ENCODE measurements around the gene BCL2.

BCL2 gene

DNA sequence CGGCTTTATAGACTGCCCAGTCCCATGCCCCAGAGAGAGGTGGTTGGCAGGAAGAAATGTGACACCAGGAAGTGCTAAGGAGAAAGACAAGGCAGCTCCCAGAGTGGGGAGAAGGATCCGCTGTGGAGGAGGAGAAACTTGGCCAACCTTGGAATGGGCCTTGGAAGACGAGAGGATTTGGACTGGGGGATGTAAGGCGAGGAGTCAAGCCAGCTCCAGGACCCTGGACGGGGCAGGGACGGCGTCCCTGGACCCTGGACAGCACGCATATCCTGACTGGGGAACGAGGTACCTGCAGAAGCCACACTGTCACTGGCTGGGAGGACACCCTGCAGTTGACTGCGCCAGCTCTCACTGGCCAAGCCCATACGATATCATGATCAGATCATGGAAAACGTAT lies 153.4 kb downstream of the BCL2 start:
- Histone ChIP-seq H3K4me3 (IDR thresholded peaks at IDR 0.05; ENCODE audit: insufficient read depth, low read depth, low read length) (no peak overlapping the region), H3K4me1 (ENCODE audit: low read depth, poor library complexity, severe bottlenecking) (peaks cover 36% of the 10 kb centered on the region), H4K20me1 (ENCODE audit: insufficient read depth) (no peaks in the 10 kb centered on the region), H3K36me3 (ENCODE audit: insufficient read depth) (no peaks in the 10 kb centered on the region), H3K9ac (no peak overlapping the region), H2AFZ (ENCODE audit: low read depth) (no peak overlapping the region), H3K4me2 (no peak overlapping the region), H3K27ac (no peak overlapping the region), H3K79me2 (ENCODE audit: insufficient read depth, low read depth) (peaks cover 18% of the 10 kb centered on the region; the same call in 1 of the 2 replicates), H3K27me3 (ENCODE audit: insufficient read depth, low read depth) (no peaks in the 10 kb centered on the region)
- TF ChIP-seq, protein P1, sequence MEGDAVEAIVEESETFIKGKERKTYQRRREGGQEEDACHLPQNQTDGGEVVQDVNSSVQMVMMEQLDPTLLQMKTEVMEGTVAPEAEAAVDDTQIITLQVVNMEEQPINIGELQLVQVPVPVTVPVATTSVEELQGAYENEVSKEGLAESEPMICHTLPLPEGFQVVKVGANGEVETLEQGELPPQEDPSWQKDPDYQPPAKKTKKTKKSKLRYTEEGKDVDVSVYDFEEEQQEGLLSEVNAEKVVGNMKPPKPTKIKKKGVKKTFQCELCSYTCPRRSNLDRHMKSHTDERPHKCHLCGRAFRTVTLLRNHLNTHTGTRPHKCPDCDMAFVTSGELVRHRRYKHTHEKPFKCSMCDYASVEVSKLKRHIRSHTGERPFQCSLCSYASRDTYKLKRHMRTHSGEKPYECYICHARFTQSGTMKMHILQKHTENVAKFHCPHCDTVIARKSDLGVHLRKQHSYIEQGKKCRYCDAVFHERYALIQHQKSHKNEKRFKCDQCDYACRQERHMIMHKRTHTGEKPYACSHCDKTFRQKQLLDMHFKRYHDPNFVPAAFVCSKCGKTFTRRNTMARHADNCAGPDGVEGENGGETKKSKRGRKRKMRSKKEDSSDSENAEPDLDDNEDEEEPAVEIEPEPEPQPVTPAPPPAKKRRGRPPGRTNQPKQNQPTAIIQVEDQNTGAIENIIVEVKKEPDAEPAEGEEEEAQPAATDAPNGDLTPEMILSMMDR (conservative IDR thresholded peaks at IDR 0.05; ENCODE audit: low read depth, low read length), result no peak

DNA sequence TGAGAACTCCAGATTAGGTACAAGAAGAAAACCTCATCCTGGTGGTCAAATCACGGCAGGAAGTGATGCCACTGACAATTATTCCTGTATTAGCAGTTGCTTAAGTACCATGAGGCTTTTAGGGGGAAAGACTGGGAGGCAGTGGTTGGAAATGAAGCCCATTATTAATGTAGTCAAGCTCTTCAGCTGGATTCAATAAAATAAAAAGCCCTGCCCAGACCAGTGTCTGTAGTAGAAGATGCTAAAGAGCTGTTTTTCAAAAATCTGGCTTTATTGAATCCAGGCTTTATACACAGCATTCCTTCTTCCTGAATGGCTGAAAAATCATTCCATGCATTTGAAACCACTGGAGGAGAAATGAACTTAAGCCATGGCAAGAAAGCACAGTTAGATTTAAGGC lies 155.2 kb downstream of the BCL2 start:
- Histone ChIP-seq H3K9ac (no peak overlapping the region), H3K79me2 (ENCODE audit: insufficient read depth, low read depth) (peaks cover 26% of the 10 kb centered on the region; the same call in 1 of the 2 replicates), H3K36me3 (ENCODE audit: insufficient read depth) (no peaks in the 10 kb centered on the region), H2AFZ (ENCODE audit: low read depth) (no peak overlapping the region), H3K4me1 (ENCODE audit: low read depth, poor library complexity, severe bottlenecking) (peaks cover 54% of the 10 kb centered on the region), H4K20me1 (ENCODE audit: insufficient read depth) (no peaks in the 10 kb centered on the region), H3K27ac (peak overlapping the region; percentile 94; the same call in 1 of the 2 replicates), H3K27me3 (ENCODE audit: insufficient read depth, low read depth) (no peaks in the 10 kb centered on the region), H3K4me2 (peak overlapping the region; percentile 98; the same call in 1 of the 2 replicates), H3K4me3 (IDR thresholded peaks at IDR 0.05; ENCODE audit: insufficient read depth, low read depth, low read length) (no peak overlapping the region)
- TF ChIP-seq, protein P1 (conservative IDR thresholded peaks at IDR 0.05; ENCODE audit: low read depth, low read length), result no peak

DNA sequence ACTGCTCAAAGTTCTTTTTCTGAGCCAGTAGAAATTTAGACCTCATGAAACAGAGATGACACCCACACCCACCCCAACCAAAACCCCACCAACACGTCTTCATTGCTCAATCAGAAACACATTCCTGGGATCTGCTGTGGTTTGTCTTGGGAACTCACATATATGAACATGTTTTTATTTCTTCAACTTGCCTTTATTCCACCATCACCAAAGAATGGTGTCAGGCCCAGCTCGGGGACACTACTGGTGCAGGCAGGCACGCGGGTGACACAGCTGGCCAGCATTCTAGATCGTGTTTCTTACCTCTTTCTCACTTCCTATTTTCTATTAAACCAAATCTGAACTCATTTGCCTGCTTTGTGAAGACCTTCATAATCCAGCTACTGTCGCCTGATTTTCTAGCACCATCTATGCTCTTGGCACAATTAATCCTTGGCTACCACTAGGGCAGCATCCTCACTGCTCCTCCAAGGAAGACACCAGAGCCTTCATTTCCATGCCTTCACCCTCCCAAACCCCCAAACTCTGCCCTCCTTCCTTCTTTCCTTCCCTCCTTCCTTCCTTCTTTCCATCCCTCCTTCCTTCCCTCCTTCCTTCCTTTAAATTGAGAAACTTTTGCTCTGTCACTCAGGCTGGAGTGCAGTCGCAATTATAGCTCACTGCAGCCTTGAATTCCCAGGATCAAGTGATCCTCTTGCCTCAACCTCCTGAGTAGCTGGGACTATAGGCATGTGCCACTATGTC lies 157.1 kb downstream of the BCL2 start:
- peaks cover 33% of the 10 kb centered on the region; the same call in 1 of the 2 replicates for H3K79me2 ChIP-seq (ENCODE audit: insufficient read depth, low read depth)
- H2AFZ ChIP-seq (ENCODE audit: low read depth), result peak overlapping the region; percentile 15; the same call in 1 of the 2 replicates
- peak overlapping the region; percentile 67 for H3K9ac ChIP-seq
- H3K36me3 ChIP-seq (ENCODE audit: insufficient read depth), result no peaks in the 10 kb centered on the region
- H3K4me2 ChIP-seq, result peak overlapping the region; percentile 98
- TF ChIP-seq, protein P1 (conservative IDR thresholded peaks at IDR 0.05; ENCODE audit: low read depth, low read length), result 0 out of 2 replicates have a peak, but pooled peaks have one; percentile 21
- H3K27me3 ChIP-seq (ENCODE audit: insufficient read depth, low read depth), result no peaks in the 10 kb centered on the region
- peaks cover 73% of the 10 kb centered on the region for H3K4me1 ChIP-seq (ENCODE audit: low read depth, poor library complexity, severe bottlenecking)
- peak overlapping the region; percentile 4 for H3K4me3 ChIP-seq (IDR thresholded peaks at IDR 0.05; ENCODE audit: insufficient read depth, low read depth, low read length)
- H4K20me1 ChIP-seq (ENCODE audit: insufficient read depth), result no peaks in the 10 kb centered on the region
- peak overlapping the region; percentile 94 for H3K27ac ChIP-seq

DNA sequence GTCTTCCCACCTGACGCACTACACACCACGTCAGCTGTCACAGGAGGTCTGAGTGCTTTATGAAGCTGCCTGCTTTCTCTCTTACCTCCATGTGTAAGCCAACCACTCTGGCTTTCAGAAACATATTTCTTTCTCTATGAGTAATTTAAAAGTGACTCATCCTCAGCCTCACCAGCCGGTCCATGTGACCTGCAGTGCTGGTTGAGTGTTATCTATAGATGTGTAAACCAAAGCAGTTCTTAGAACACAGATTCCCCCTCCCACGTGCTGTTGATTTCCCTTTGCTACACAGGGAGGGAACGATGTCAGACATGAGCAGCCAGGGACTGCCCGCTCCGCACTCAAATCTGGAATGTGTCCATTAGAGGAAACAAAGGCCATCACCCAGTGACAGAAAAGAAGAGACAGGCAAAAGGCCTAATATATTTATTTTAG lies 157.8 kb downstream of the BCL2 start:
- no peaks in the 10 kb centered on the region for H3K36me3 ChIP-seq (ENCODE audit: insufficient read depth)
- TF ChIP-seq, protein P1 (conservative IDR thresholded peaks at IDR 0.05; ENCODE audit: low read depth, low read length), result no peak
- H3K9ac ChIP-seq, result peak overlapping the region; percentile 67
- peak overlapping the region; percentile 94 for H3K27ac ChIP-seq
- peaks cover 33% of the 10 kb centered on the region; the same call in 1 of the 2 replicates for H3K79me2 ChIP-seq (ENCODE audit: insufficient read depth, low read depth)
- no peaks in the 10 kb centered on the region for H4K20me1 ChIP-seq (ENCODE audit: insufficient read depth)
- peaks cover 80% of the 10 kb centered on the region for H3K4me1 ChIP-seq (ENCODE audit: low read depth, poor library complexity, severe bottlenecking)
- peak overlapping the region; percentile 12 for H3K4me3 ChIP-seq (IDR thresholded peaks at IDR 0.05; ENCODE audit: insufficient read depth, low read depth, low read length)
- H2AFZ ChIP-seq (ENCODE audit: low read depth), result peak overlapping the region; percentile 15; the same call in 1 of the 2 replicates
- H3K27me3 ChIP-seq (ENCODE audit: insufficient read depth, low read depth), result no peaks in the 10 kb centered on the region
- peak overlapping the region; percentile 98 for H3K4me2 ChIP-seq

Measured in KMS-11 (cell line).